Prostate gland (tissue), 2 donors: ENCODE results near the gene SBF2.

ENCODE experiments used
- CTCF ChIP-seq, 4 experiments: fragments of 200-600 bp in 2 of 4; fragments of 450-650 bp in 2 of 4; sonication (generic) in 2 of 4; IDR thresholded peaks; 1 replicate in 3 of 4; 2 replicates in 1 of 4; pipeline ENCODE4 v1.5.1; 2016 to 2019; ENCODE audit warnings: antibody characterized with exemption in 4 of 4, mild to moderate bottlenecking in 2 of 4, moderate library complexity in 2 of 4
- POLR2A ChIP-seq: fragments of 450-650 bp; IDR thresholded peaks from one replicate; pipeline ENCODE4 v1.6.1; 2016; ENCODE audit warnings: antibody characterized with exemption, mild to moderate bottlenecking

GRCh38 chr11:9756461-9756860 lies 537.6 kb downstream of the SBF2 start:
- no peak for TF ChIP-seq CTCF (IDR thresholded peaks at IDR 0.05)
- no peak for TF ChIP-seq POLR2A
